Measurements from ENCODE around the gene SHROOM2.

GRCh38 chrX:9867226-9867625 is 81.0 kb downstream of the SHROOM2 start:
- TF ChIP-seq CTCF (tag by site-specific recombination; IDR thresholded peaks at IDR 0.05) (no peak), KLF7 (tag by site-specific recombination; IDR thresholded peaks at IDR 0.05; ENCODE audit: borderline replicate concordance) (no peak), KLF9 (tag by site-specific recombination; IDR thresholded peaks at IDR 0.05; ENCODE audit: low read depth) (no peak), ZFP37 (tag by site-specific recombination; IDR thresholded peaks at IDR 0.05) (no peak), ZBTB20 (tag by site-specific recombination; IDR thresholded peaks at IDR 0.05) (no peak), ZNF394 (tag by site-specific recombination; IDR thresholded peaks at IDR 0.05; ENCODE audit: borderline replicate concordance) (no peak), ZNF768 (tag by site-specific recombination; IDR thresholded peaks at IDR 0.05) (no peak), KLF16 (tag by site-specific recombination; IDR thresholded peaks at IDR 0.05) (no peak), SCRT1 (tag by site-specific recombination; IDR thresholded peaks at IDR 0.05; ENCODE audit: borderline replicate concordance) (no peak), ZNF121 (tag by site-specific recombination; IDR thresholded peaks at IDR 0.05) (no peak), ZNF792 (tag by site-specific recombination; IDR thresholded peaks at IDR 0.05) (no peak), ZNF274 (IDR thresholded peaks at IDR 0.05; ENCODE audit: low read length) (no peak), ZNF274 (tag by site-specific recombination; IDR thresholded peaks at IDR 0.05; ENCODE audit: borderline replicate concordance) (no peak)

All from HEK293 (cell line).